ENCODE measurements around the gene PP2D1. TPM values are rescaled to one million over a fixed set of nuclear protein-coding genes. Genes with fewer than 3 reads are reported as not detected.

Gene PP2D1
- total and polyA plus RNA-seq, 2 donors (not counting 3 experiments of a cell fraction or from before 2014, with no cell fraction given) = not detected

DNA sequence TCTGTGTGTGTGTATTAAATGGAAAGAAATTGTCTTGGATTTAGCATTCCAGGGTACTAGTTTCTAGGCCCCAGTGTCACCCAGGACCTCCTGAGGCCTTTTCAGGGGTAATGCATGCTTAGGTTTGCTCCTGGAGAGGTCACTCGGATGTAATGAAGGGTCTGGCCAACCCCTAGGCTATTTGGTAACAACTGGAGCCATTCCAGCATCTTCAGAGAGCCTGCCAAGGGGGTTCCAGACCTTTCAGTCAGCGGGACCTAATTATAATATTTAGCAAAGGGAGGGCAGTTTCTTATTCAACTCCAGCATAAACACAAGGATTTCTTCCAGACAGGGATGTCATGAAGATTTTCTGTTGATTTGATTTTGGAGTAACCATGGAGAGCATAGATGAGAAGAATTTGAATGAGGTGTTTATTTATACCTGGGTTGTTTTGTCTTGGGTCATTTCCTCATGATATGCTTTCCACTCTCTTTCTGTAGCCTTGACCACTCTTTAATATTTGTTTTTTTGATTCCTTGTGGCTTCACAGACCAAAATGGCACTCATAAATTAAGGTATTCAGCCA, 45.6 kb upstream of the PP2D1 start:
- H3K79me2 ChIP-seq (ENCODE audit: control insufficient read depth, insufficient read depth, low read length) = no peaks in the 10 kb centered on the region
- H3K27ac ChIP-seq (ENCODE audit: insufficient read depth, low read depth, low read length) = peak overlapping the region; percentile 19
- H3K4me2 ChIP-seq (ENCODE audit: insufficient read depth, low read length) = no peak overlapping the region
- CTCF ChIA-PET = interaction anchor here (1.0 kb wide), 1 partner anchor 34 kb away, joined by 5 read pairs; no protein-coding TSS in a partner anchor
- no peaks in the 10 kb centered on the region for H4K20me1 ChIP-seq (replicated peaks; ENCODE audit: control insufficient read depth, extremely low read depth, insufficient read depth, low read length)
- peaks cover 33% of the 10 kb centered on the region for H3K4me1 ChIP-seq (ENCODE audit: control insufficient read depth, extremely low read depth, insufficient read depth, low read length)
- H3K9me3 ChIP-seq (replicated peaks; ENCODE audit: control insufficient read depth, insufficient read depth, low read length) = no peaks in the 10 kb centered on the region
- DNase-seq (ENCODE audit: low read depth, low spot score) (no peak), FAIRE-seq (no peak)
- no peaks in the 10 kb centered on the region for H3K36me3 ChIP-seq (ENCODE audit: control insufficient read depth in 2 of 2, extremely low read depth in 1 of 2, insufficient read depth in 2 of 2, low read length in 2 of 2)
- H3K9me1 ChIP-seq (replicated peaks; ENCODE audit: control insufficient read depth, extremely low read depth, insufficient read depth, low read length) = no peaks in the 10 kb centered on the region
- POLR2A ChIA-PET = interaction anchor here (1.2 kb wide), 1 partner anchor 16 kb away, joined by 4 read pairs; no protein-coding TSS in a partner anchor
- H3K27me3 ChIP-seq (ENCODE audit: control insufficient read depth in 2 of 2, insufficient read depth in 2 of 2, low read length in 2 of 2) = no peaks in the 10 kb centered on the region
- no peak overlapping the region for H3K4me3 ChIP-seq (replicated peaks in 1 of 3; ENCODE audit: insufficient read depth in 1 of 3, low read depth in 1 of 3, low read length in 3 of 3)
- intact Hi-C loops (cut with micrococcal nuclease) = no loop called here
- dilution Hi-C loops (cut with MboI; ENCODE audit: extremely low pct_ligation_motif_present, low sequenced_read_pairs) = no loop called here
- TF ChIP-seq EZH2 (IDR thresholded peaks at IDR 0.05; ENCODE audit: borderline replicate concordance, low read depth, low read length, severe bottlenecking) (no peak), POLR2A (IDR thresholded peaks at IDR 0.05; ENCODE audit: low read depth, low read length) (no peak), GATA2 (IDR thresholded peaks at IDR 0.05; ENCODE audit: insufficient read depth, insufficient read length, low read depth, low read length) (no peak)
- TF ChIP-seq, protein P1, sequence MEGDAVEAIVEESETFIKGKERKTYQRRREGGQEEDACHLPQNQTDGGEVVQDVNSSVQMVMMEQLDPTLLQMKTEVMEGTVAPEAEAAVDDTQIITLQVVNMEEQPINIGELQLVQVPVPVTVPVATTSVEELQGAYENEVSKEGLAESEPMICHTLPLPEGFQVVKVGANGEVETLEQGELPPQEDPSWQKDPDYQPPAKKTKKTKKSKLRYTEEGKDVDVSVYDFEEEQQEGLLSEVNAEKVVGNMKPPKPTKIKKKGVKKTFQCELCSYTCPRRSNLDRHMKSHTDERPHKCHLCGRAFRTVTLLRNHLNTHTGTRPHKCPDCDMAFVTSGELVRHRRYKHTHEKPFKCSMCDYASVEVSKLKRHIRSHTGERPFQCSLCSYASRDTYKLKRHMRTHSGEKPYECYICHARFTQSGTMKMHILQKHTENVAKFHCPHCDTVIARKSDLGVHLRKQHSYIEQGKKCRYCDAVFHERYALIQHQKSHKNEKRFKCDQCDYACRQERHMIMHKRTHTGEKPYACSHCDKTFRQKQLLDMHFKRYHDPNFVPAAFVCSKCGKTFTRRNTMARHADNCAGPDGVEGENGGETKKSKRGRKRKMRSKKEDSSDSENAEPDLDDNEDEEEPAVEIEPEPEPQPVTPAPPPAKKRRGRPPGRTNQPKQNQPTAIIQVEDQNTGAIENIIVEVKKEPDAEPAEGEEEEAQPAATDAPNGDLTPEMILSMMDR (IDR thresholded peaks at IDR 0.05; ENCODE audit: extremely low read depth in 1 of 2, insufficient read depth in 1 of 2, low read depth in 1 of 2, low read length in 2 of 2) = no peak
- TF ChIP-seq, protein P2, sequence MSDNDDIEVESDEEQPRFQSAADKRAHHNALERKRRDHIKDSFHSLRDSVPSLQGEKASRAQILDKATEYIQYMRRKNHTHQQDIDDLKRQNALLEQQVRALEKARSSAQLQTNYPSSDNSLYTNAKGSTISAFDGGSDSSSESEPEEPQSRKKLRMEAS (IDR thresholded peaks at IDR 0.05; ENCODE audit: insufficient read depth, insufficient read length) = no peak
- no peak overlapping the region for H2AFZ ChIP-seq (ENCODE audit: low read depth, low read length)
- no TSS peak for BruUV-seq (replicated peaks)
- no peak overlapping the region for H3K9ac ChIP-seq (replicated peaks; ENCODE audit: extremely low read depth, insufficient read depth, low read length)
